ENCODE results near the gene PLXNA4.

GRCh38 chr7:132490474-132490873 is 85.8 kb downstream of the PLXNA4 start:
- TF ChIP-seq GATA2 (IDR thresholded peaks at IDR 0.05; ENCODE audit: low read depth, low read length) = no peak
- no peak for TF ChIP-seq GATA3 (IDR thresholded peaks at IDR 0.05; ENCODE audit: low read depth, low read length)

Data from SH-SY5Y (cell line).